GM21528 (cell line): ENCODE measurements around the gene GPR132.
"Not testable (repeated sequence)": the region's sequence is repeated elsewhere in the genome, so short reads cannot be mapped to it uniquely, and the experiment has no call there.

Source experiments
- ATAC-seq: cut with Tn5 transposase; IDR thresholded peaks from one replicate; pipeline ENCODE4 v1.9.1; 2021; ENCODE audit warnings: mild to moderate bottlenecking, moderate library complexity; ENCODE audit not compliant: unreplicated experiment, low FRiP score

The GPR132 gene

DNA sequence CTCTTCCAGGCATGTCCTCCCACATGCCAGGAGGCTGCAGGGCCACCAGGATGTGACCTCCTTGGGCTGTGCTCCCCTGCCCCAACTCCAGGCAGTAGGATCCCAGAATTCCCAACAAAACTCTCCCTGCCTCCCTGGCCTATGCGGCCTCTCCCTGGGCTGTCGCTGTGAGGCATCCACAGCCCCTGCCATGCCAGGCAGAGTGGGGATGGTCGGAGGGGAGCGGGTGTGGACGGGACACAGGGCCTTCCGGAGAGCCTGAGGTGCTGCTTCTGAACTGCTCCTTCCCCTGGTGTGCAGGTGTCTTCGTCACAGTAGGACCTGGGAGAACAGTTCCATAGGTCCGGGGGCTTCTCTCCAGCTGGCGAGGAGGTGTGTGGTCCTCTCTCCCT, 18.3 kb downstream of the GPR132 start:
- no peak for ATAC-seq

GRCh38 chr14:105045710-105046326, 19.4 kb downstream of the GPR132 start:
- no peak for ATAC-seq

- no peak for ATAC-seq
Observed at GRCh38 chr14:105043641-105044040, 21.6 kb downstream of the GPR132 start.

DNA sequence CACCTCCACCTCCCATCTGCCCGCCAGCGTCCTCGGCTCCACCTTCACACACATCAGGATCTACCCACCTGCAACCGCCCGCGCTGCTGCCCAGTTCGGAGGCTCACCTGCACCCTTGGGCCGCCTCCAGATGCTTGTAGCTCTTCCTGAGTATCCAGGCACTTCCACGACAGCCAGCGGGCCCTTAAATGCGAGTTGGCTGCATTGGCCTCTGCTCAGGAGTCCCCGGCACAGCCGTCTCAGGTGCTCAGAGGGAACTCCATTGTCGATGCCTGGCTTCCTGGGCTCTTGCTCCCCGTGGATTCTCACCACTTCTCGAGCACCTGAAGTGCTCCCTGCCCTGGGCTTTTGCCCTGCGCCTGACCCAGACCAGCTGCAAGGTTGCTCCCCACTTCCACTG, 22.4 kb downstream of the GPR132 start:
- ATAC-seq: no peak

GRCh38 chr14:105041841-105042765, 23.1 kb downstream of the GPR132 start:
- ATAC-seq: no peak

GRCh38 chr14:105039458-105040205, 25.6 kb downstream of the GPR132 start:
- no peak for ATAC-seq

DNA sequence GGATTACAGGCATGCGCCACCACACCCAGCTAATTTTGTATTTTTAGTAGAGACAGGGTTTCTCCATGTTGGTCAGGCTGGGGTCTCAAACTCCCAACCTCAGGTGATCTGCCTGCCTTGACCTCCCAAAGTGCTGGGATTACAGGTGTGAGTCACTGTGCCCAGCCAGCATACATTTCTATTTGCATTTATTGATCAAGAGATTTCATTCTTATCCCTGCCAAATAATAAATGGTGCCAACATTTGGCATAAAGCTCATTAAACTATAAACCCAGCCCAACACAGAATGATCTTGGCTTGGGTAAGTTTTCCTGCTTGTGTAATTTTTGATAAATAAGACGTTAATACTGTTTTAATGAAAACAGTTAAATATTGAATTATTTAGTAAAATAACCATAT, 29.6 kb downstream of the GPR132 start:
- ATAC-seq: not testable (repeated sequence)

DNA sequence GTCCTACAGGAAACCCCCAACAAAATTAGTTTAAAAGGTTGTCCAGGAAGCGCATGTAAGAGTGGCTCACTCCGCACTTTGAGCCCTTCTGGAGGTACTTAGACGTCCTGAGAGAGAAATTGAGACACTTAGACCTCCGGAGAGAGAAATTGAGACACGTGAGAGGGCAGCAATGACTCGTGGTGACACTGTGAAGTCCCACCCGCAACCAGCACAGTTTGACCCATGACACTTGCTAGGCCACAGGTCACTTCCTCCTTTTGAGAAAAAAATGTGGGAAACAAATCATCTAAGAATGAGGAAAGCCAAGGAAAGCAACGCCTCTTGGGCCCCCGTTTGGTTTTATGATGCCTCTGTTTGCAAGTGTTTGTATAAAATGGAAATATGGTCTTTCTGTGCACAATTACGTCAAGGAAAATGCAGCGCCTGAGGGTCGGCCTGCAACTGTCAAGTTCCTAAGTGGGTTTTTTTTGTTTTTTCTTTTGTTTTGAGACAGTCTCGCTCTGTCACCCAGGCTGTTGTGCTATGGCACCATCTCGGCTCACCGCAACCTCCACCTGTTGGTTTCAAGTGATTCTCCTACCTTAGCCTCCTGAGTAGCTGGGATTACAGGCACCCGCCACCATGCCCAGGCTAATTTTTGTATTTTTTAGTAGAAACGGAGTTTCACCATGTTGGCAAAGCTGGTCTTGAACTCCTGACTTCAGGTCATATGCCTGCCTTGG, 30.8 kb downstream of the GPR132 start:
- no peak for ATAC-seq

GRCh38 chr14:105033412-105033900, 31.8 kb downstream of the GPR132 start:
- not testable (repeated sequence) for ATAC-seq

- ATAC-seq: not testable (repeated sequence)
Observed at GRCh38 chr14:105032451-105032901, 32.8 kb downstream of the GPR132 start.

DNA sequence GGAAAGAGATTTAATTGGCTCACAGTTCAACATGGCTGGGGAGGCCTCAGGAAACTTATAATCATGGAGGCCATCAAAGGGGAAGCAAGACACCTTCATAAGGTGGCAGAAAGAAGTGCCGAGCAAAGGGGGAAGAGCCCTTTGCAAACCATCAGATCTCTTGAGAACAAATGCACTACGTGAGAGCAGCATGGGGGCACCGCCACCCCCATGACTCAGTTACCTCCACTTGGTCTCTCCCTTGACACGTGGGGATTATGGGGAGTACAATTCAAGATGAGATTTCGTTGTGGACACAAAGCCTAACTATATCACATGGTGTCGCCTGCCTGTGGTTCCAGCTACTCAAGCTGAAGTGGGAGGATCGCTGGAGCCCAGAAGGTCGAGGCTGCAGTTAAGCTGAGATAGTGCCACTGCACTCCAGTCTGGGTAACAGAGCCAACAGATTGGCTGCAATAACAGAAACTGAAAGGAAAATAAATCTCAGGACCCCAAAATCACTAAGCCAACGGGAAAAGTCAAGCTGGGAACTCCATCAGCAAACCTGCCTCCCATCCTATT, 34.3 kb downstream of the GPR132 start:
- ATAC-seq: no peak

DNA sequence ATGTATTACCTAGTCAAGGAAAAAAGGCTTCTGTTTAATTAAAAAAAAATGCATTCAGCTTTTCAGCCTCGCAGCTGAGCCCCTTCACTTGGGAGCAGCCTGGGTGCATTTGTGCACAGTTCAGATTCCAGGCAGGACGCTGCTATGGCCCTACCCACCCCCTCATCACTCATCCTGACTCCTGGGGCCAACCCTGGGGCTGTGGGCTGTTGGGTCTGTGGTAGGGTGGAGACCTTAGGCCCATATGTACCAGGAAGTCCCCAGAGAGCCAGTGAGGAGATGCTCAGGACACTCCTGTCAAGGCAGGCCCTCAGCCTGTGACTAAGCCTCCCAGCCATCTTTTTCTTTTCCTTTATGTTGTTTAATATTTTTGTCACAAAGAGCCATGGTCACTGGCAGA, 35.0 kb downstream of the GPR132 start:
- ATAC-seq: no peak

- ATAC-seq: no peak
Observed at GRCh38 chr14:105029402-105029801, 35.8 kb downstream of the GPR132 start.

DNA sequence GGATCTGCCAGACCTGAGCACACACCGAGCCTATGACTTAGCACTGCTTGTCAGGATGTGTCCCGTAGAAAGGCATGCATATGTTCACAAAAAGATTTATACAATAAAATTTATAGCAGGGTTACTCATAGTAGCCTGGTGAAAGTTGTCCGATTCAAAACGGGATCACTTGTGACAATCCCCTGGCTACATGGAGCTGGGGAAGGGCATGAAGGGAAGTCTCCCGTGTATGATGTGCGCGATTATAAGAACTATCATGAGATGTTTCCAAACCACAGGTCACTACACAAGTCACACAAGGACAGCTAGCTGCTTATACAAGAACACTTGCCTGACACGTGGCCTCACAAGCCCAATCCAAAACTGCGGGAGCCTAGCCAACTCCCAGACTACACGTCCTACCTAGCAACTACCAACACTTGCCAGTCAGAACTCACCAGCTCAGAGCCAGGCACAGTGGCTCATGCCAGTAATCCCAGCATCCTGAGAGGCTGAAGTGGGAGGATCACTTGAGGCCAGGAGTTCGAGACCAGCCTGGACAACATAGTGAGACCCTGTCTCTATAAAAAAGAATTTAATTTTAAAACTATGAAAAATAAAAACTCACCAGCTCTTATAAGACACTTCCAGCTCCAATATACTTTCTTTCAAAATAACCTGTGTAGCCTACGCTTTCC, 36.8 kb downstream of the GPR132 start:
- ATAC-seq: no peak

DNA sequence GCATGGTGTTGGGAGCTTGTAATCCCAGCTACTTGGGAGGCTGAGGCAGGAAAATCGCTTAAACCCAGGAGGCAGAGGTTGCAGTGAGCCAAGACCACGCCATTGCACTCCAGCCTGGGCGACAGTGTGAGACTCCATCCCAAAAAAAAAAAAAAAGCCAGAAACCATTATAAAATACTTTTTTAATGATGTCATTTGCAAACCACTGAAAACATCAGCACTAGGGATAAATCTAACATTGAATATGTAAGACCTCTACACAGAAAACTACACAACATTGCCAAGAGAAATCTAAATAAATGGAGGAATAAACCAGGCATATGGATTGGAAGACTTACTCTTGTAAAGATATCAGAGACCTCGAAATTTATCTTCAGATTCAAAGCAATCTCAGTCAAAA, 37.5 kb downstream of the GPR132 start:
- not testable (repeated sequence) for ATAC-seq

DNA sequence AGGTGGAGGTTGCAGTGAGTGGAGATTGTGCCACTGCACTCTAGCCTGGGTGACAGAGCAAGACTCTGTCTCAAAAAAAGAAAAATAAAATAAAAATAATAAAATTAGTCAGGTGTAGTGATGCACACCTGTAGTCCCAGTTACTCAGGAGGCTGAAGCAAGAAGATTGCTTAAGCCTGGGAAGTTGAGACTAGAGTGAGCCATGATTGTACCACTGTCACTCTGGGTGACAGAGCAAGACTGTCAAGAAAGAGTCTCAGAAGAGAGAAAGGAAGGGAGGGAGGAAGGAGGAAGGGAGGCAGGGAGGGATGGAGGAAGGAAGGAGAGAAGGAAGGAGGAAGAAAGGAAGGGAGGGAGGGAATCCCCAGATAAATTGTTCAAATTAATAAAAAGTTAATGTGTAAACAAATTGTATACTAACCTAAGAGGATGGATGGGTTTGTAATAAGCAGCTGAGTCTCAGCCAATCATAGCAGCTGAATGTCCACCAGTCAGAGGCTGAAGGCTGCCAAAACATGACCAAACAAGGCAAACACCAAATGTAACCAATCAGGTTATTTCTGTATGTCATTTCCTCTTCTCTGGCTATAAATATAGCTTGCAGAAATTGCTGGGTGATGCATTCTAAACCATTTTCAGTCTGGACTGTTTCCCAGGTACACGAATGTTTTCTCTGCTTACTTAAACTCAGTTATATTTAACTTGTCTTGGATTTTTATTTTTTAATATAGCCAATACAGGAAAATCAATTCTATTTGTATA, 38.2 kb downstream of the GPR132 start:
- ATAC-seq: no peak

DNA sequence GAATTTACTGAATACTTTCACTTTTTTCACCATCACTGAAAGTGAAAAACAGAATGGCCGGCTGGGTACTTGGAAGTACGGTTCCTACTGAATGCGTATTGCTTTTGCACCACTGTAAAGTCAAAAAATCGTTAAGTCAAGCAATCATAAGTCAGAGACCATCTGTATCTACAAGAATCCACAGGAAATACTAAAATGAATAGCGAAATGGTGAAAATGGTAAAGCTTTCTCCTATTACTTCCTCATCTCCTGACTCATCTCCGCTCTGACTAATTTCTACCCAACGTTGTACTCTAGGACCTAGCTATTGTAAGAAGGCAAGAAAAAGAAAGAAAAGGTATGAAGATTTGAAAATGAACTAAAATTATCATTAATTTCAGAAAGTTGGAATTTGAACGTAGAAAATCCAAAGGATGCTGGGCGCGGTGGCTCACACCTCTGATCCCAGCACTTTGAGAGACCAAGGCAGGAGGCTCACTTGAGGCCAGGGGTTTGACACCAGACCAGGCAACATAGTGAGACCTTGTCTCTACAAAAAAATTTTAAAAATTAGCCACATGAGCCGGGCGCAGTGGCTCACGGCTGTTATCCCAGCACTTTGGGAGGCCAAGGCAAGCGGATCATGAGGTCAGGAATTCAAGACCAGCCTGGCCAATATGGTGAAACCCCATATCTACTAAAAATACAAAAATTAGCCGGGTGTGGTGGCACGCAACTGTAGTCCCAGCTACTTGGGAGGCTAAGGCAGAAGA, 39.0 kb downstream of the GPR132 start:
- ATAC-seq: no peak

DNA sequence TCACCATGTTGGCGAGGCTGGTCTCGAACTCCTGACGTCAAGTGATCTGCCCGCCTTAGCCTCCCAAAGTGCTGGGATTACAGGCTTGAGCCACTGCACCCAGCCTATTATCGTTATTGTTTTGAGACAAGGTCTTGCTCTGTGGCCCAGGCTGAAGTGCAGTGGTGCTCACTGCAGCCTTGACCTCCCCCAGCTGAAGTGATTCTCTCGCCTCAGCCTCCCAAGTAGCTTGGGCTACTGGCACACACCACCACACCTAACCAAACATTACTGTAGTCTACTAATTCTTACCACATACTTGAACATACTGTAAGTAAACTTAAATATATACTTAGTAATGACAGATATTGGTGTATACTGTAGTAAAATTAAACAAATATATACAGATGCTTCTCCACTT, 39.8 kb downstream of the GPR132 start:
- ATAC-seq: no peak
